Measurements from ENCODE around the gene CKLF.

DNA sequence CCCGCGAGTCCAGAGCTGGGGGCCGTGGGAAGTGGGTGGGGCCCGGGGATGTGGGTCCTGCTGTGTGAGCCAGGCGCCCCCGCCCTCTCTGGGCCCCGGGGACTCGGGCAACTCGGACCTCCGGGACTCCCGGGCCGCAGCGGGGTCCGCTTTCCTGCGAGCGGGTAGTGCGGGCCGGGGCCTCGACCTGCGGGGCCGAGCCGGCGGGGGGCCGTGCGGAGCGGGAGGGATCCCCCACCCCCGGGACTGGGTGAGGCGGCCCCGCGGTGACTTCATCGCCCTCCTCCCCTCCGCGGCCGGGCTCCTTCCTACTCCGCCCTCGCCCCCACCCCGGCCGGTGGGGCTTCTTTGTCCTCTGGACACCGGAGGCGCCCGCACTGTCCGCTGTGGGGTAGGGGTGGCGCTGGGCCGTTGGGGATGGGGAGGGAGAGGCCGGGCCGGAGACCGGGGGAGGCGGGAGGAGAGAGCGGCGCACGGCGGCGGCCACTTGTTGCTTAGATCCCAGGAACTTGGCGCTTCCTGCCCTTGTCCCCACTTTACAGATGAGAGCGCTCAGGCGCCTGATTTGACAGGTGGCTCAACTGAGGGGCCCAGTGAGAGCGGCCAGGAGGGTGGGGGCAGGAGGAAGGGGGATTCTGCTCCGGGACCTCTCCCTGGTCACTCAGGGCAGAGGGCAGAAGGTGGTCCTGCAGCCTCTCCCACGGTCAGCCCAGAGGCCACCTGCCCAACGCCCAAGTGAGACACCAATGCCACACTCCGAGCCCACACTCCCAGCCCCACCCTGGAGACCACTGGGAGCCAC lies 53.0 kb downstream of the CKLF start:
- TF ChIP-seq, protein P1, sequence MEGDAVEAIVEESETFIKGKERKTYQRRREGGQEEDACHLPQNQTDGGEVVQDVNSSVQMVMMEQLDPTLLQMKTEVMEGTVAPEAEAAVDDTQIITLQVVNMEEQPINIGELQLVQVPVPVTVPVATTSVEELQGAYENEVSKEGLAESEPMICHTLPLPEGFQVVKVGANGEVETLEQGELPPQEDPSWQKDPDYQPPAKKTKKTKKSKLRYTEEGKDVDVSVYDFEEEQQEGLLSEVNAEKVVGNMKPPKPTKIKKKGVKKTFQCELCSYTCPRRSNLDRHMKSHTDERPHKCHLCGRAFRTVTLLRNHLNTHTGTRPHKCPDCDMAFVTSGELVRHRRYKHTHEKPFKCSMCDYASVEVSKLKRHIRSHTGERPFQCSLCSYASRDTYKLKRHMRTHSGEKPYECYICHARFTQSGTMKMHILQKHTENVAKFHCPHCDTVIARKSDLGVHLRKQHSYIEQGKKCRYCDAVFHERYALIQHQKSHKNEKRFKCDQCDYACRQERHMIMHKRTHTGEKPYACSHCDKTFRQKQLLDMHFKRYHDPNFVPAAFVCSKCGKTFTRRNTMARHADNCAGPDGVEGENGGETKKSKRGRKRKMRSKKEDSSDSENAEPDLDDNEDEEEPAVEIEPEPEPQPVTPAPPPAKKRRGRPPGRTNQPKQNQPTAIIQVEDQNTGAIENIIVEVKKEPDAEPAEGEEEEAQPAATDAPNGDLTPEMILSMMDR (IDR thresholded peaks at IDR 0.05), result no peak
- TF ChIP-seq ZNF263 (CRISPR knock-in tag; IDR thresholded peaks at IDR 0.05; ENCODE audit: low read depth) (no peak), ZNF121 (CRISPR knock-in tag; IDR thresholded peaks at IDR 0.05) (peak; percentile 21; the same call in 1 of the 2 replicates), MXD4 (CRISPR knock-in tag; IDR thresholded peaks at IDR 0.05; ENCODE audit: borderline replicate concordance) (no peak), CREB1 (CRISPR knock-in tag; IDR thresholded peaks at IDR 0.05) (no peak), SP1 (CRISPR knock-in tag; conservative IDR thresholded peaks at IDR 0.05) (no peak), CBFB (CRISPR knock-in tag; IDR thresholded peaks at IDR 0.05; ENCODE audit: low read depth) (no peak), NR2C2 (CRISPR knock-in tag; IDR thresholded peaks at IDR 0.05) (no peak)
- TF ChIP-seq, protein P2, sequence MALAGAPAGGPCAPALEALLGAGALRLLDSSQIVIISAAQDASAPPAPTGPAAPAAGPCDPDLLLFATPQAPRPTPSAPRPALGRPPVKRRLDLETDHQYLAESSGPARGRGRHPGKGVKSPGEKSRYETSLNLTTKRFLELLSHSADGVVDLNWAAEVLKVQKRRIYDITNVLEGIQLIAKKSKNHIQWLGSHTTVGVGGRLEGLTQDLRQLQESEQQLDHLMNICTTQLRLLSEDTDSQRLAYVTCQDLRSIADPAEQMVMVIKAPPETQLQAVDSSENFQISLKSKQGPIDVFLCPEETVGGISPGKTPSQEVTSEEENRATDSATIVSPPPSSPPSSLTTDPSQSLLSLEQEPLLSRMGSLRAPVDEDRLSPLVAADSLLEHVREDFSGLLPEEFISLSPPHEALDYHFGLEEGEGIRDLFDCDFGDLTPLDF (CRISPR knock-in tag; IDR thresholded peaks at IDR 0.05), result no peak
- TF ChIP-seq, protein P3, sequence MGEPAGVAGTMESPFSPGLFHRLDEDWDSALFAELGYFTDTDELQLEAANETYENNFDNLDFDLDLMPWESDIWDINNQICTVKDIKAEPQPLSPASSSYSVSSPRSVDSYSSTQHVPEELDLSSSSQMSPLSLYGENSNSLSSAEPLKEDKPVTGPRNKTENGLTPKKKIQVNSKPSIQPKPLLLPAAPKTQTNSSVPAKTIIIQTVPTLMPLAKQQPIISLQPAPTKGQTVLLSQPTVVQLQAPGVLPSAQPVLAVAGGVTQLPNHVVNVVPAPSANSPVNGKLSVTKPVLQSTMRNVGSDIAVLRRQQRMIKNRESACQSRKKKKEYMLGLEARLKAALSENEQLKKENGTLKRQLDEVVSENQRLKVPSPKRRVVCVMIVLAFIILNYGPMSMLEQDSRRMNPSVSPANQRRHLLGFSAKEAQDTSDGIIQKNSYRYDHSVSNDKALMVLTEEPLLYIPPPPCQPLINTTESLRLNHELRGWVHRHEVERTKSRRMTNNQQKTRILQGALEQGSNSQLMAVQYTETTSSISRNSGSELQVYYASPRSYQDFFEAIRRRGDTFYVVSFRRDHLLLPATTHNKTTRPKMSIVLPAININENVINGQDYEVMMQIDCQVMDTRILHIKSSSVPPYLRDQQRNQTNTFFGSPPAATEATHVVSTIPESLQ (CRISPR knock-in tag; IDR thresholded peaks at IDR 0.05), result no peak
- TF ChIP-seq, protein P4, sequence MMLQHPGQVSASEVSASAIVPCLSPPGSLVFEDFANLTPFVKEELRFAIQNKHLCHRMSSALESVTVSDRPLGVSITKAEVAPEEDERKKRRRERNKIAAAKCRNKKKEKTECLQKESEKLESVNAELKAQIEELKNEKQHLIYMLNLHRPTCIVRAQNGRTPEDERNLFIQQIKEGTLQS (CRISPR knock-in tag; conservative IDR thresholded peaks at IDR 0.05), result no peak
- TF ChIP-seq, protein P5, sequence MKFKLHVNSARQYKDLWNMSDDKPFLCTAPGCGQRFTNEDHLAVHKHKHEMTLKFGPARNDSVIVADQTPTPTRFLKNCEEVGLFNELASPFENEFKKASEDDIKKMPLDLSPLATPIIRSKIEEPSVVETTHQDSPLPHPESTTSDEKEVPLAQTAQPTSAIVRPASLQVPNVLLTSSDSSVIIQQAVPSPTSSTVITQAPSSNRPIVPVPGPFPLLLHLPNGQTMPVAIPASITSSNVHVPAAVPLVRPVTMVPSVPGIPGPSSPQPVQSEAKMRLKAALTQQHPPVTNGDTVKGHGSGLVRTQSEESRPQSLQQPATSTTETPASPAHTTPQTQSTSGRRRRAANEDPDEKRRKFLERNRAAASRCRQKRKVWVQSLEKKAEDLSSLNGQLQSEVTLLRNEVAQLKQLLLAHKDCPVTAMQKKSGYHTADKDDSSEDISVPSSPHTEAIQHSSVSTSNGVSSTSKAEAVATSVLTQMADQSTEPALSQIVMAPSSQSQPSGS (CRISPR knock-in tag; IDR thresholded peaks at IDR 0.05; ENCODE audit: borderline replicate concordance, low read depth), result no peak
- TF ChIP-seq, protein P6, sequence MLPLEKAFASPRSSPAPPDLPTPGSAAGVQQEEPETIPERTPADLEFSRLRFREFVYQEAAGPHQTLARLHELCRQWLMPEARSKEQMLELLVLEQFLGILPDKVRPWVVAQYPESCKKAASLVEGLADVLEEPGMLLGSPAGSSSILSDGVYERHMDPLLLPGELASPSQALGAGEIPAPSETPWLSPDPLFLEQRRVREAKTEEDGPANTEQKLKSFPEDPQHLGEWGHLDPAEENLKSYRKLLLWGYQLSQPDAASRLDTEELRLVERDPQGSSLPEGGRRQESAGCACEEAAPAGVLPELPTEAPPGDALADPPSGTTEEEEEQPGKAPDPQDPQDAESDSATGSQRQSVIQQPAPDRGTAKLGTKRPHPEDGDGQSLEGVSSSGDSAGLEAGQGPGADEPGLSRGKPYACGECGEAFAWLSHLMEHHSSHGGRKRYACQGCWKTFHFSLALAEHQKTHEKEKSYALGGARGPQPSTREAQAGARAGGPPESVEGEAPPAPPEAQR (CRISPR knock-in tag; IDR thresholded peaks at IDR 0.05), result no peak

Data from WTC11 (cell line).